ENCODE data around the gene ZFAND5. TPM values are rescaled to one million over a fixed set of nuclear protein-coding genes. Genes with fewer than 3 reads are reported as not detected.
A peak's percentile ranks its signal among the peaks of the same experiment; 100 is the strongest.

The ZFAND5 gene
- total and polyA plus RNA-seq, 2 of the 13 experiments (the other 11 are each of a cell fraction or from before 2014, with no cell fraction given), result 53.4 to 60.2 TPM

GRCh38 chr9:72362680-72363139 is 2.3 kb downstream of the ZFAND5 start:
- 5% methylated on average over 2 of the region's 2 CpGs for WGBS (ENCODE audit: low lambda C conversion rate)
- CTCF ChIA-PET (ENCODE audit: low intra/inter-chr PET ratio, low total read pairs), result no interaction called here
- Histone ChIP-seq H2AFZ (ENCODE audit: low read length) (no peak overlapping the region), H3K9me3 (ENCODE audit: low read length) (no peaks in the 10 kb centered on the region), H3K4me1 (ENCODE audit: insufficient read depth, low read length) (peaks cover 75% of the 10 kb centered on the region), H3K36me3 (replicated peaks in 1 of 2; ENCODE audit: control insufficient read depth in 1 of 2, insufficient read depth in 2 of 2, low read length in 2 of 2) (peaks cover 12 to 29% of the 10 kb centered on the region in 2 experiments), H3K79me2 (ENCODE audit: insufficient read depth, low read length) (peaks cover 66% of the 10 kb centered on the region), H4K20me1 (ENCODE audit: insufficient read depth, low read length) (peaks cover 50% of the 10 kb centered on the region), H3K4me2 (ENCODE audit: low read depth, low read length) (peak overlapping the region; percentile 83), H3K27ac (ENCODE audit: extremely low read length, insufficient read depth, low read length) (peak overlapping the region; percentile 99), H3K9ac (ENCODE audit: insufficient read depth, low read depth, low read length) (peak overlapping the region; percentile 97), H3K4me3 (replicated peaks in 1 of 3; ENCODE audit: insufficient read depth in 1 of 3, low read depth in 2 of 3, low read length in 3 of 3) (peak overlapping the region; percentile 81 to 97 (median 95); a peak in 5 of 6 replicates), H3K27me3 (ENCODE audit: control insufficient read depth in 1 of 2, insufficient read depth in 2 of 2, low read length in 2 of 2) (no peaks in the 10 kb centered on the region; a peak in 1 of 5 replicates)
- POLR2A ChIA-PET, result interaction anchor here (0.5 to 2.1 kb wide), 8 partner anchors 10 to 1942 kb away, joined by 3 to 11 read pairs (median 4); partner anchors contain the start of genes ABHD17B and C9orf85
- FAIRE-seq (peak; percentile 78), DNase-seq (ENCODE audit: low spot score) (peak; percentile 75), ATAC-seq (peak; percentile 35)
- no TSS peak for BruUV-seq (replicated peaks)
- in situ Hi-C loops (cut with HindIII; ENCODE audit: extremely low pct_ligation_motif_present, low pct_unique_long_range_greater_than_20kb), result loop anchor here (10.0 kb wide), 1 partner anchor 472 kb away; no protein-coding TSS in a partner anchor
- intact Hi-C loops (cut with micrococcal nuclease; ENCODE audit: unreplicated experiment), result loop anchor here (1.0 to 5.0 kb wide), 3 partner anchors 8 to 450 kb away; partner anchors contain the start of genes ABHD17B and C9orf85
- TF ChIP-seq, protein P1, sequence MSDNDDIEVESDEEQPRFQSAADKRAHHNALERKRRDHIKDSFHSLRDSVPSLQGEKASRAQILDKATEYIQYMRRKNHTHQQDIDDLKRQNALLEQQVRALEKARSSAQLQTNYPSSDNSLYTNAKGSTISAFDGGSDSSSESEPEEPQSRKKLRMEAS (IDR thresholded peaks at IDR 0.05), result peak; percentile 49; the same call in 1 of the 2 replicates
- no peak for TF ChIP-seq ZSCAN9 (CRISPR knock-in tag; IDR thresholded peaks at IDR 0.05; ENCODE audit: borderline replicate concordance)
- peak; percentile 86 for TF ChIP-seq SAP130 (CRISPR knock-in tag; IDR thresholded peaks at IDR 0.05; ENCODE audit: low read depth)
- no peak for TF ChIP-seq GABPA (IDR thresholded peaks at IDR 0.05; ENCODE audit: low read depth, low read length)
- TF ChIP-seq GABPA (CRISPR knock-in tag; IDR thresholded peaks at IDR 0.05; ENCODE audit: low read depth), result no peak
- no peak for TF ChIP-seq SALL2 (CRISPR knock-in tag; IDR thresholded peaks at IDR 0.05)
- TF ChIP-seq SOX6 (IDR thresholded peaks at IDR 0.05), result no peak
- peak; percentile 27; the same call in 1 of the 2 replicates for TF ChIP-seq SOX6 (CRISPR knock-in tag; IDR thresholded peaks at IDR 0.05)
- TF ChIP-seq RAD51 (IDR thresholded peaks at IDR 0.05; ENCODE audit: borderline replicate concordance), result 0 out of 2 replicates have a peak, but pooled peaks have one; percentile 23
- no peak for TF ChIP-seq MIER2 (CRISPR knock-in tag; IDR thresholded peaks at IDR 0.05)
- no peak for TF ChIP-seq KLF12 (CRISPR knock-in tag; IDR thresholded peaks at IDR 0.05; ENCODE audit: borderline replicate concordance)
- TF ChIP-seq, protein P2, sequence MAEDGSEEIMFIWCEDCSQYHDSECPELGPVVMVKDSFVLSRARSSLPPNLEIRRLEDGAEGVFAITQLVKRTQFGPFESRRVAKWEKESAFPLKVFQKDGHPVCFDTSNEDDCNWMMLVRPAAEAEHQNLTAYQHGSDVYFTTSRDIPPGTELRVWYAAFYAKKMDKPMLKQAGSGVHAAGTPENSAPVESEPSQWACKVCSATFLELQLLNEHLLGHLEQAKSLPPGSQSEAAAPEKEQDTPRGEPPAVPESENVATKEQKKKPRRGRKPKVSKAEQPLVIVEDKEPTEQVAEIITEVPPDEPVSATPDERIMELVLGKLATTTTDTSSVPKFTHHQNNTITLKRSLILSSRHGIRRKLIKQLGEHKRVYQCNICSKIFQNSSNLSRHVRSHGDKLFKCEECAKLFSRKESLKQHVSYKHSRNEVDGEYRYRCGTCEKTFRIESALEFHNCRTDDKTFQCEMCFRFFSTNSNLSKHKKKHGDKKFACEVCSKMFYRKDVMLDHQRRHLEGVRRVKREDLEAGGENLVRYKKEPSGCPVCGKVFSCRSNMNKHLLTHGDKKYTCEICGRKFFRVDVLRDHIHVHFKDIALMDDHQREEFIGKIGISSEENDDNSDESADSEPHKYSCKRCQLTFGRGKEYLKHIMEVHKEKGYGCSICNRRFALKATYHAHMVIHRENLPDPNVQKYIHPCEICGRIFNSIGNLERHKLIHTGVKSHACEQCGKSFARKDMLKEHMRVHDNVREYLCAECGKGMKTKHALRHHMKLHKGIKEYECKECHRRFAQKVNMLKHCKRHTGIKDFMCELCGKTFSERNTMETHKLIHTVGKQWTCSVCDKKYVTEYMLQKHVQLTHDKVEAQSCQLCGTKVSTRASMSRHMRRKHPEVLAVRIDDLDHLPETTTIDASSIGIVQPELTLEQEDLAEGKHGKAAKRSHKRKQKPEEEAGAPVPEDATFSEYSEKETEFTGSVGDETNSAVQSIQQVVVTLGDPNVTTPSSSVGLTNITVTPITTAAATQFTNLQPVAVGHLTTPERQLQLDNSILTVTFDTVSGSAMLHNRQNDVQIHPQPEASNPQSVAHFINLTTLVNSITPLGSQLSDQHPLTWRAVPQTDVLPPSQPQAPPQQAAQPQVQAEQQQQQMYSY (CRISPR knock-in tag; IDR thresholded peaks at IDR 0.05), result 0 out of 2 replicates have a peak, but pooled peaks have one; percentile 7
- no peak for TF ChIP-seq ZNF30 (CRISPR knock-in tag; IDR thresholded peaks at IDR 0.05)
- 0 out of 2 replicates have a peak, but pooled peaks have one; percentile 9 for TF ChIP-seq MXD4 (CRISPR knock-in tag; IDR thresholded peaks at IDR 0.05)
- 0 out of 2 replicates have a peak, but pooled peaks have one; percentile 16 for TF ChIP-seq ZBTB25 (CRISPR knock-in tag; IDR thresholded peaks at IDR 0.05)
- TF ChIP-seq ZNF460 (CRISPR knock-in tag; IDR thresholded peaks at IDR 0.05; ENCODE audit: borderline replicate concordance), result no peak
- no peak for TF ChIP-seq JUND (CRISPR knock-in tag; IDR thresholded peaks at IDR 0.05)
- peak; percentile 77 for TF ChIP-seq TGIF2 (CRISPR knock-in tag; IDR thresholded peaks at IDR 0.05)

Data from HepG2 (cell line).